OCI-LY1 (cell line): Measurements from ENCODE around the gene ERRFI1.

Source experiments
- CTCF ChIP-seq: fragments of 200-600 bp; sonication (generic), shearing (Covaris generic); IDR thresholded peaks from 2 replicates; pipeline ENCODE4 v1.5.1; 2017; ENCODE audit warnings: mild to moderate bottlenecking, antibody characterized with exemption, low read length, moderate library complexity, mixed read lengths
- EZH2 ChIP-seq: fragments of 200-600 bp; sonication (generic), shearing (Covaris generic); IDR thresholded peaks from 2 replicates; pipeline ENCODE4 v1.8.0; 2017; ENCODE audit warnings: borderline replicate concordance, mixed run types, mild to moderate bottlenecking, antibody characterized with exemption, low read length, moderate library complexity, mixed read lengths

- no peak for TF ChIP-seq CTCF
- no peak for TF ChIP-seq EZH2
These were observed 8.5 kb downstream of the ERRFI1 start for GRCh38 chr1:8017495-8018197.
